Measurements from ENCODE around the gene ARHGAP23.

Gene ARHGAP23

GRCh38 chr17:38532451-38532850 lies 104.2 kb downstream of the ARHGAP23 start:
- DNase-seq (ENCODE audit: insufficient read length, low spot score) (no peak), FAIRE-seq (no peak)
- TF ChIP-seq TAF1 (IDR thresholded peaks at IDR 0.05; ENCODE audit: low read depth, low read length) (no peak), PAX5 (IDR thresholded peaks at IDR 0.05; ENCODE audit: insufficient read depth, low read length, severe bottlenecking) (no peak), POLR2AphosphoS5 (IDR thresholded peaks at IDR 0.05; ENCODE audit: low read depth, low read length) (no peak), POLR2A (IDR thresholded peaks at IDR 0.05; ENCODE audit: low read depth, low read length) (no peak), SPI1 (IDR thresholded peaks at IDR 0.05; ENCODE audit: low read depth, low read length) (no peak), POU2F2 (IDR thresholded peaks at IDR 0.05; ENCODE audit: low read depth, low read length) (no peak)

GRCh38 chr17:38533241-38533640 lies 105.0 kb downstream of the ARHGAP23 start:
- DNase-seq (ENCODE audit: insufficient read length, low spot score) (no peak), FAIRE-seq (no peak)
- TF ChIP-seq SPI1 (IDR thresholded peaks at IDR 0.05; ENCODE audit: low read depth, low read length) = no peak
- no peak for TF ChIP-seq POU2F2 (IDR thresholded peaks at IDR 0.05; ENCODE audit: low read depth, low read length)
- TF ChIP-seq POLR2A (IDR thresholded peaks at IDR 0.05; ENCODE audit: low read depth, low read length) = no peak
- TF ChIP-seq PAX5 (IDR thresholded peaks at IDR 0.05; ENCODE audit: insufficient read depth, low read length, severe bottlenecking) = no peak
- no peak for TF ChIP-seq POLR2AphosphoS5 (IDR thresholded peaks at IDR 0.05; ENCODE audit: low read depth, low read length)
- TF ChIP-seq TAF1 (IDR thresholded peaks at IDR 0.05; ENCODE audit: low read depth, low read length) = no peak

- no peak for FAIRE-seq
These were observed 105.7 kb downstream of the ARHGAP23 start for GRCh38 chr17:38533866-38534497.

GRCh38 chr17:38534498-38534885 lies 106.2 kb downstream of the ARHGAP23 start:
- FAIRE-seq (no peak), DNase-seq (ENCODE audit: insufficient read length, low spot score) (no peak)
- no peak for TF ChIP-seq POLR2AphosphoS5 (IDR thresholded peaks at IDR 0.05; ENCODE audit: low read depth, low read length)
- TF ChIP-seq POU2F2 (IDR thresholded peaks at IDR 0.05; ENCODE audit: low read depth, low read length) = no peak
- no peak for TF ChIP-seq SPI1 (IDR thresholded peaks at IDR 0.05; ENCODE audit: low read depth, low read length)
- TF ChIP-seq POLR2A (IDR thresholded peaks at IDR 0.05; ENCODE audit: low read depth, low read length) = no peak
- no peak for TF ChIP-seq PAX5 (IDR thresholded peaks at IDR 0.05; ENCODE audit: insufficient read depth, low read length, severe bottlenecking)
- TF ChIP-seq TAF1 (IDR thresholded peaks at IDR 0.05; ENCODE audit: low read depth, low read length) = no peak

More at GRCh38 chr17:38533866-38534497, 105.7 kb downstream of the ARHGAP23 start:
- no peak for DNase-seq (ENCODE audit: insufficient read length, low spot score)
- TF ChIP-seq POU2F2 (IDR thresholded peaks at IDR 0.05; ENCODE audit: low read depth, low read length) (no peak), POLR2A (IDR thresholded peaks at IDR 0.05; ENCODE audit: low read depth, low read length) (no peak), TAF1 (IDR thresholded peaks at IDR 0.05; ENCODE audit: low read depth, low read length) (no peak), POLR2AphosphoS5 (IDR thresholded peaks at IDR 0.05; ENCODE audit: low read depth, low read length) (no peak)

- DNase-seq (ENCODE audit: insufficient read length, low spot score) (no peak), FAIRE-seq (no peak)
- TF ChIP-seq PAX5 (IDR thresholded peaks at IDR 0.05; ENCODE audit: insufficient read depth, low read length, severe bottlenecking) = no peak
- TF ChIP-seq POU2F2 (IDR thresholded peaks at IDR 0.05; ENCODE audit: low read depth, low read length) = no peak
These were observed 107.6 kb downstream of the ARHGAP23 start for GRCh38 chr17:38535886-38536285.

- DNase-seq (ENCODE audit: insufficient read length, low spot score) (no peak), FAIRE-seq (no peak)
These were observed 108.4 kb downstream of the ARHGAP23 start for GRCh38 chr17:38536661-38537060.

GRCh38 chr17:38538906-38539305 lies 110.6 kb downstream of the ARHGAP23 start:
- no peak for FAIRE-seq
- TF ChIP-seq POU2F2 (IDR thresholded peaks at IDR 0.05; ENCODE audit: low read depth, low read length) (no peak), POLR2AphosphoS5 (IDR thresholded peaks at IDR 0.05; ENCODE audit: low read depth, low read length) (no peak), POLR2A (IDR thresholded peaks at IDR 0.05; ENCODE audit: low read depth, low read length) (no peak), SPI1 (IDR thresholded peaks at IDR 0.05; ENCODE audit: low read depth, low read length) (no peak), TAF1 (IDR thresholded peaks at IDR 0.05; ENCODE audit: low read depth, low read length) (no peak), PAX5 (IDR thresholded peaks at IDR 0.05; ENCODE audit: insufficient read depth, low read length, severe bottlenecking) (no peak)
- no peak for DNase-seq (ENCODE audit: insufficient read length, low spot score)

More at GRCh38 chr17:38536661-38537060, 108.4 kb downstream of the ARHGAP23 start:
- TF ChIP-seq TAF1 (IDR thresholded peaks at IDR 0.05; ENCODE audit: low read depth, low read length) = no peak
- no peak for TF ChIP-seq PAX5 (IDR thresholded peaks at IDR 0.05; ENCODE audit: insufficient read depth, low read length, severe bottlenecking)
- TF ChIP-seq SPI1 (IDR thresholded peaks at IDR 0.05; ENCODE audit: low read depth, low read length) = no peak
- no peak for TF ChIP-seq POU2F2 (IDR thresholded peaks at IDR 0.05; ENCODE audit: low read depth, low read length)
- no peak for TF ChIP-seq POLR2AphosphoS5 (IDR thresholded peaks at IDR 0.05; ENCODE audit: low read depth, low read length)
- TF ChIP-seq POLR2A (IDR thresholded peaks at IDR 0.05; ENCODE audit: low read depth, low read length) = no peak

GRCh38 chr17:38539386-38539785 lies 111.1 kb downstream of the ARHGAP23 start:
- FAIRE-seq = no peak
- DNase-seq (ENCODE audit: insufficient read length, low spot score) = no peak
- TF ChIP-seq SPI1 (IDR thresholded peaks at IDR 0.05; ENCODE audit: low read depth, low read length) (no peak), POLR2AphosphoS5 (IDR thresholded peaks at IDR 0.05; ENCODE audit: low read depth, low read length) (no peak), TAF1 (IDR thresholded peaks at IDR 0.05; ENCODE audit: low read depth, low read length) (no peak), PAX5 (IDR thresholded peaks at IDR 0.05; ENCODE audit: insufficient read depth, low read length, severe bottlenecking) (no peak), POLR2A (IDR thresholded peaks at IDR 0.05; ENCODE audit: low read depth, low read length) (no peak), POU2F2 (IDR thresholded peaks at IDR 0.05; ENCODE audit: low read depth, low read length) (no peak)

GRCh38 chr17:38540514-38541045 lies 112.3 kb downstream of the ARHGAP23 start:
- DNase-seq (ENCODE audit: insufficient read length, low spot score) (no peak), FAIRE-seq (no peak)
- no peak for TF ChIP-seq PAX5 (IDR thresholded peaks at IDR 0.05; ENCODE audit: insufficient read depth, low read length, severe bottlenecking)
- no peak for TF ChIP-seq POLR2A (IDR thresholded peaks at IDR 0.05; ENCODE audit: low read depth, low read length)
- no peak for TF ChIP-seq SPI1 (IDR thresholded peaks at IDR 0.05; ENCODE audit: low read depth, low read length)
- no peak for TF ChIP-seq POLR2AphosphoS5 (IDR thresholded peaks at IDR 0.05; ENCODE audit: low read depth, low read length)
- no peak for TF ChIP-seq POU2F2 (IDR thresholded peaks at IDR 0.05; ENCODE audit: low read depth, low read length)
- TF ChIP-seq TAF1 (IDR thresholded peaks at IDR 0.05; ENCODE audit: low read depth, low read length) = no peak

GRCh38 chr17:38541281-38541680 lies 113.0 kb downstream of the ARHGAP23 start:
- TF ChIP-seq TAF1 (IDR thresholded peaks at IDR 0.05; ENCODE audit: low read depth, low read length) = no peak
- no peak for TF ChIP-seq POU2F2 (IDR thresholded peaks at IDR 0.05; ENCODE audit: low read depth, low read length)
- TF ChIP-seq SPI1 (IDR thresholded peaks at IDR 0.05; ENCODE audit: low read depth, low read length) = no peak
- no peak for TF ChIP-seq POLR2AphosphoS5 (IDR thresholded peaks at IDR 0.05; ENCODE audit: low read depth, low read length)
- no peak for TF ChIP-seq POLR2A (IDR thresholded peaks at IDR 0.05; ENCODE audit: low read depth, low read length)
- no peak for TF ChIP-seq PAX5 (IDR thresholded peaks at IDR 0.05; ENCODE audit: insufficient read depth, low read length, severe bottlenecking)
- DNase-seq (ENCODE audit: insufficient read length, low spot score) = no peak
- FAIRE-seq = no peak
